Measurements from ENCODE around the gene CDH20. TPM values are rescaled to one million over a fixed set of nuclear protein-coding genes. Genes with fewer than 3 reads are reported as not detected.

CDH20 gene
- total RNA-seq, 1 donor from 2014 or later: not detected

DNA sequence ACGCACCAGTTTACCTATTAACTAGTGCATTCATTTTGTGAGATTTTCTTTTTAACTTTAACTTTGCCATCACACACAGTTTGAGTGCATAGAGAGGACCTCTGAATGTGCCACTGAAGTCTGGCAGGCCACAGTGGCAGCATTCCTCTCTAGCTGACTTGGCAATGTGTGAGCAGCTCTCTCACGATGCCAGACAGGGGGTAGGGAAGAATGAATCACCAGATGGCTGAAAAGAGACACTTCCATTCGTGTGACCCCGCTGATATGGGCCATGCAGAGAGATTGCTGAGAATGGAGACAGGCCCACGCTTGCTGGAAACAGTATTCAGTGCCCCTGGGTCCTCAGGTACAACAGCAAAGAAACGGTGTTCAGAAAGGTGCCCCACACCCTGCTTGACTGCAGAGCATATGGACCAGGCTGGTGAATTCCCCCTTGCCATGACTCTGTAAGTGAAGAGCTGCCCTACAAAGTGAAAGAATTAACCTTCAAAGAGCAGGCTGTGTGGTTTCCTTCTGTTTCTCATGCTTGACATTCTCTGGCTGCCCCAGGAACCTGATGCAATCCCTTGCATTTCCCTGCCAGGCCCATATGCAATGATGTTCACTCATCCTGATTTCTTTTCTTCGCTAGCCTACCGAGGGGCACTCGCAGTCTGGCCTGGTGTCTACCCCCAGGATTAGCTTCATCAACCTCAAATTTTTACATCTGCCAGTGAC lies 236.1 kb downstream of the CDH20 start:
- DNase-seq (ENCODE audit: low spot score): no peak
- no peak for ATAC-seq

DNA sequence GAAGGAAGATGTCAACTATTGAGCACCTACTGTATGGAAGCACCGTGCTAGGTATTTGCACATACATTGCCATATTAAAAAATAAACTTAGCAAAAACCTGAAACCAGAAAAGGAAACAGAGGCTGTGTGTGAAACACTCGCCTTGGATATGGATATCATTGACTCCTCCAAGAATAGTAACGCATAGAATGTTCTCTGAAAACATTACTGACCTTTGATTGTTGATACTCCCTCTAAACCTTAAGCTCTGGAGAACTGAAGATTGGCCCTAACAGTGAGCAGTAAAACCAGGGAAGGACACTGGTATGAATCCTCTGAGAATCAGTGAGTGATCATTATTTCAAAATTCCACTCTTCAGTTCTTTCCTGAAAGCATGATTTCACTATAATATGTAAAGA lies 236.8 kb downstream of the CDH20 start:
- ATAC-seq (no peak), DNase-seq (ENCODE audit: low spot score) (no peak)

GRCh38 chr18:61572084-61572655 lies 238.9 kb downstream of the CDH20 start:
- DNase-seq (ENCODE audit: low spot score): no peak

GRCh38 chr18:61572871-61573270 lies 239.6 kb downstream of the CDH20 start:
- DNase-seq (ENCODE audit: low spot score) (no peak), ATAC-seq (no peak)

More at GRCh38 chr18:61572084-61572655, 238.9 kb downstream of the CDH20 start:
- no peak for ATAC-seq

GRCh38 chr18:61574665-61575064 lies 241.4 kb downstream of the CDH20 start:
- ATAC-seq (no peak), DNase-seq (ENCODE audit: low spot score) (no peak)

DNA sequence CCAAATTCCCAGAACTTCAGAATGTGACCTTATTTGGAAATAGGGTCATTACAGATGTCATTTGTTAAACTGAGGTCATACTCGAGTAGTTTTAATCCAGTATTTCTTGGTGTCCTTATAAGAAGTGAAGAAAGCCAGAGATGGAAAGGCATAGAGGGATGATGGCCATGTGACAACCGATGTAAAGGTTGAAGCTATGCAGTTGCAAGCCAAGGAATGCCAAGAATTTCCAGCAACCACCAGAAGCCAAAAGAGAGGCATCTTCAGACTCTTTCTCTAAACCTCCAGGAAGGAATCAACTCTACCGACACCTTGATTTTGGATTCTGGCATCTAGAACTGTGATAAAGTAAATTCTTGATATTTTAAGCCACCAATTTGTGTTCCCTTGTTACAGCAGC lies 242.2 kb downstream of the CDH20 start:
- no peak for DNase-seq (ENCODE audit: low spot score)
- no peak for ATAC-seq

DNA sequence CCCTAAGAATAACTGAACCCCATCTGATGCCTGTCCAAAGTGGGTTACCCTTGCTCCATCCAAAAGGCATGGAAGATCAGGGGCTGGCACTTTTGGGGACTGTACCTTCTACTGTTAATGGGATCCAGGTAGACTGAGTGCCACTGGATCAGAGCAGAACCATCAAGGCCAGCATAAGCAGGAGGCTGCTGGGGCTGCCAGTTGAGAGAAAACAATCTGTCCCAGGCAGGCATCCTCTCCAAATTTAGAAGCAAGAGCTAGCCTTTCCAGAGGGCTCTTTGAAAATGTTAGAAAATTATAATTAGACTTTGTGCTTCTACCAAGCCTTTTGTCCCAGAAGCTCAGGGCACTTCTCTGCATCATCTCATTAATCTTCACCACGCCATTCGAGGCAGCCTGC lies 245.6 kb downstream of the CDH20 start:
- ATAC-seq (no peak), DNase-seq (ENCODE audit: low spot score) (no peak)

GRCh38 chr18:61579581-61579980 lies 246.4 kb downstream of the CDH20 start:
- no peak for DNase-seq (ENCODE audit: low spot score)
- no peak for ATAC-seq

DNA sequence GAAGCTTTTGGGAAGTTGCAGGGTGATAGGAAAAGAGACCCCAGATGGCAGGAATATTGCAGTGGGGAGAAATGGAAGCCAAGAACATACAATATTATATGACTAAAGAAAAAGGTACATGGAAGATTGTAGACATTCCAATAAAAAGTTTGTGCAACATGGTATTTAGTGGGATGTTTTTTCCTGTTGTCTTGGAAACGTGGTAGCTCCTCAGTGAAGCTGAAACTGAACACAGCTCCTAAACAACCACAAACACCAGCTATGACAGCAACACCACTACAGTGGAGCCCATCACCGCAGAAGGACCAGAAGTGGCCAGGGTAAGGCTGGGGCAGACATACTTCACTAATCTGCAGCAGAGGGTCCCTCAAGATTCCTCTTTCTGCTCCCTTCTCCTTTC lies 246.8 kb downstream of the CDH20 start:
- DNase-seq (ENCODE audit: low spot score): no peak
- ATAC-seq: no peak

DNA sequence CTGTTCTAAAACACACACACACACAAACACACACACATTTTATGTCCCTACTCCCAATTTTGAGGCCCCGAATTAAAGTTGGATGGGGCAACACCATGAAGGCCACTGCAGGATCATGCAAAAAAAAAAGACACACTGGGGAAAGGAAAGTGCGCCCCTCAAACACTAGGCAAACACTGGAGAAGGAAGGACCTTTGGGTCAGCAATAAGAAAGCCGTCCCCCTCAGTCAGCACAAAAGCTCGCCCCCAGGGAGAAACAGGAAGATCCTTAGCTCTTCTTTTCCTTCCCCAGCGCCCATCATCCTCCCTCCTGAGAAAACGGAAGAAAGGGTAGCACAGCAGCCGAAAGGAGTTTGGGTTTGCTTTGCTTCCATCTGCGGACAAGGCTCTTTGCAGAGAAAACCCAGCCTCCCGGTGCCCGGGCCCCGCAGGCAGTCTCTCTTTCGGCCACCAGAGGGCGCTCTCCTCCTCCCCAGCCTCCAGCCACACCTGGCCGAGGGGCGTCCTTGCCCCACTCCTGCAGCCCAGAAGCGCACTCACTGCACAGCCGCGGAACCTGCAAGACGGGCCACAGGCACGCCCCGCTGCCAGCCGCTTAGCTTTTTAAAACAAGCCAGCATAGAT lies 248.5 kb downstream of the CDH20 start:
- ATAC-seq (peak; percentile 100), DNase-seq (ENCODE audit: low spot score) (peak; percentile 80)

DNA sequence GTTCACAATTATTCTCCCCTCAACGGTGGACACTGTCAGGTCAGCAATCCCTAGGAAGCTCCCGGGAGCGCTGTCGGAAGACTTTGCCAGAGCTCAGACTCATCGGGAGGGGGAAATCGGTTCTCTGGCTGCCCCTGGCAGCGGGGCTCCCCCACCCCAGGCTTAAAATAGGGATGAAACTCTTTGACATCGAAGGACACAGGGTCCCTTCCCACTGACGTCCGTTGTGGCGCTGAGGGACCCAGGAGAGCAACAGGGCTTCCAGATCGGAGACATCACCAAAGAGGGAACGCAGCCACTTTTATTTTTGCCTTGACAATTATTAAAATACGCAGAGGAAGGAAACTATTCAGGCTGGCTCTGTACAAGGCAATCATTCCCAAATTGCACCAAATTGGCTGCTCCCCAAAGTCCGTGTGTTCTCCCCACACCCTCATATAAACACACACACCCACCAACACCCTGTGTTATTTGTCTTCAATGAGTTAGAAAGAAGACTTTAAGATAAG lies 249.0 kb downstream of the CDH20 start:
- peak; percentile 76 for ATAC-seq
- no peak for DNase-seq (ENCODE audit: low spot score)

DNA sequence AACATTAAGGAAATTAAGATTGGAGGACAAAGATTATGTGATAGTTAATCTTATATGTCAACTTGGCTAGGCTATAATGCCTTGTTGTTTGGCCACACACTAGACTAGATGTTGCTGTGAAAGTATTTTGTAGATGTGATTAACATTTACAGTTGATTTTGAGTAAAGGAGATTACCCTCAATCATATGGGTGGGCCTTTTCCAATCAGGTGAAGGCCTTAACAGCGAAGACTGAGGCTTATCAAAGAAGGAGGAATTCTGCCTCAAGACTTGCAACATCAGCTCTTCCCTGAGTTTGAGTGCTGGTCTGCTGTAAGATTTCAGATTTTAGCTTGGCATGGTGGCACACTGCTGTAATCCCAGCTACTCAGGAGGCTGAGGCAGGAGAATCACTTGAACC lies 250.3 kb downstream of the CDH20 start:
- no peak for DNase-seq (ENCODE audit: low spot score)
- ATAC-seq: no peak

DNA sequence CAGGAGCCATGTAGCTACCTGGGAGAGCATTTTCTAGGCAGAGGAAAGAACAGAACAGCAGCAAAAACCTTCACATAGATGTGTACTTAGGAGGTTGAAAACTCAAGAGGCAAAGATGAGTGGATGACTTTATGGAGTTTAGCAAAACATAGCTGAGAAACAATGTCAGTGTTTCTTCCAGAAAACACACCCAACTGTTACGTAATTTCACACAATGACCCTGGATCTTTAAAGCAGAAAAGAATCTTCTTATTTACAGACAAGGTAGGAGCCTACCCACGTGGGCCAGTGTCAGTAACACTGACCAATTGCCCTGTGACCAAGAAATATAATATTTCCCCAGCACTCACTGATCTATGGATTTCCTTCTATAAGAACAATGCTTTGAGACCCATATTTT lies 254.6 kb downstream of the CDH20 start:
- ATAC-seq (no peak), DNase-seq (ENCODE audit: low spot score) (no peak)

DNA sequence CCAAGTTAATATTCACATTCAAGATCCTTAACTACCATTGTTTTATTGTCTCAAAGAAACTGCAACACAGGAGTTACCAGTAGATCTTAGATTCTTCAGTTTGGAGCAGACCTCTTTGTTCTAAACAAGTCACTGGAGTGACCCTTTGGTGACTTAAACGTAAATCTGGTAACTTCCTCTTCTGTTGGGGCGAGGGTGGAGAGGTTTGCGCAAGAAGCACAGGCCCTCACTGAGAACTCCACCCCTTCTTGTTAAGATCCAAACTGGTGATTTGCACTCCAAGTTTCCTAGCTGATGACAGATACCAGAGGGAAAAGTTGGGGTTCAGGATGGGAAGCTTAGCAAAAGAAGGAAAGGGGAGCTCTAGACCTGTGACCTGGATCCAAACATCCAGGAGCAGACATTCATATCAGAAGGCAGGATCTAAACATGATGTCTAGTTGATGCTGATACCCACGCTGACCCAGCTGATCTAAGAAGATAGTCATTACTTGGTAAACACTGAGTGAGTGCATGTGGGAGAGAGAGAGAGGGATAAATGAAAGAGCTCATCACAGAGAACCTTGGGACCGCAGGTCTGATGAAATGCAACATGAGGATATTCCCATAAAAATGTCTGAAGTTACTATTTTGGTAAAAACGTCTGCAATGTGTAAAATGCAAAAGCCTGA lies 256.0 kb downstream of the CDH20 start:
- ATAC-seq: no peak

GRCh38 chr18:61589724-61590065 lies 256.5 kb downstream of the CDH20 start:
- DNase-seq (ENCODE audit: low spot score) (no peak), ATAC-seq (no peak)

More for the DNA sequence above, 256.0 kb downstream of the CDH20 start:
- DNase-seq (ENCODE audit: low spot score): no peak

GRCh38 chr18:61591253-61591652 lies 258.0 kb downstream of the CDH20 start:
- ATAC-seq (no peak), DNase-seq (ENCODE audit: low spot score) (no peak)

GRCh38 chr18:61595615-61596251 lies 262.5 kb downstream of the CDH20 start:
- DNase-seq (ENCODE audit: low spot score) (no peak), ATAC-seq (no peak)

DNA sequence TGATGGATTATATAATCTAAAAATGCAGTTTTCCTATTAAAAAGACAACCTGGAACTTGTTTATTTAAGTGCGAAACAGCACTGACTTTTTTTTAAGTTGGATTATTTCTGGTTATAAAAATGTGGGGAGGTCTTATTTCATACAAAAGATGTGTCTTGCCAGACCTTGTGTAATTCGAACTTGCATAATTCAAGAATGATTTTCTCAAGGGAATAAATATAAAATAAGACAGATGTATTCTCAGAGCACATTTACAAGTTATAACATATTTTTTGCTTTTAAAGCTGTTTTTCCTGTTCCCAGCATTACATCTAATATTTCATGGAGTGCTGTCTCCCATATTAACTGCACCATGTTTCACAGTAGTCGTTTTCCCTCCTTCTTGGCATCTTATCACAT lies 263.1 kb downstream of the CDH20 start:
- ATAC-seq: no peak

DNA sequence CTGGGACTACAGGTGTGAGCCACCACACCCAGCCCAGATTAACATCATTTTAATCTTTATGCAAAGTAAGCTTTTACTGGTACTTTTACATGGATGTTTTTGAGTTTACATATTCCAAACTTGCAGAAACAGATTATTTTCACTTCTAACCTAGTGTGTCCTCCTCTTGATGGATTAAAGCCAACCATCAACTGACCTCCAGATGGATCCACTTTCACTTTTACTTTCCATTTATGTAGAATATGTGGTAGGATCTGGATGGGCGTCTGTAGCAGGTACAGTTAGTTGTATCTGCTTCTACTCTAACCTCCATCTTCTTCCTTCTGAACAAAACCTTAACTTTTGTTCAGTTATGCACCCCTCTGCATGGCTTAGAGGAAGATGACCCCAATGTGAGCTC lies 264.1 kb downstream of the CDH20 start:
- ATAC-seq: no peak
- DNase-seq (ENCODE audit: low spot score): no peak

More for the DNA sequence above, 263.1 kb downstream of the CDH20 start:
- no peak for DNase-seq (ENCODE audit: low spot score)

DNA sequence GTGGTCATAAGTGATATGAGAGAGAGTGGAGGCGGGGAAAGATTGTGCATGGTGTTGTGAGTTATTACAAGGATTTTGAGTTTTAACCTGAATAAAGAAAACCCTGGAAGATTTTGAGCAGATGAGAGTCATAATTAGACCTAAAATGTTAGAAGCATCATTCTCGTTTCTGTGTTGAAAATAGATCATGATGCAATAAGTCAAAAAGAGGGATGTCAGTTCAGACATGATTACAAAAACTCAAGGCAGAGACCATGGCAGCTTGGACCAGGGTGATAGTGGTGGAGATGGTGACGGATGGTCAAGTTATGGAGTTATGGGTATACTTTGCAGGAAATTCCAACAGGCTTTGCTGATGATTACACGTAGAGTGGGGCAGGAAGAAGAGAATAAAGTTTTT lies 267.2 kb downstream of the CDH20 start:
- no peak for DNase-seq (ENCODE audit: low spot score)
- ATAC-seq: no peak

DNA sequence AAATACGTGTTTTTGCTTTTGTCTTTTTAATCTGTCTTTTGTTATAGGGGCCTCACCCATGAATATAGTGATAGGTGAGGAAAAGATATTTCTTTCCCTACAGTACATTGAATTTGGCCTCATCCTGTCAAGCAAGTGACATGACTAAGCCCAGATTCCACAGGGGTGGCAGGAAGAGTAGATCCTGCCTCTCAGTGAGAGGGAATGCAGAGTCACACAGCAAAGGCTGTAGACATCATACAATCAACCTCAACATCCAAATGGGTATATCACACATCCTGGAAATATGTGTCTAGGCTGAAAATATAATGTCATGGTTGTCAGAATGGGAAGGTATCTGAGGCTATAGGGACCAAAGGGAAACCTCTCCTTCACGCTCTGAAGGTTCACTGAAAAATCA lies 269.6 kb downstream of the CDH20 start:
- DNase-seq (ENCODE audit: low spot score): no peak
- ATAC-seq: no peak
